Muscle layer of duodenum (tissue), 2 donors: Measurements from ENCODE around the gene AFAP1L1.
"Not testable (repeated sequence)": the region's sequence is repeated elsewhere in the genome, so short reads cannot be mapped to it uniquely, and the experiment has no call there.

Experiments used
- H3K27ac ChIP-seq: one replicate; pipeline ENCODE4 v1.7.0; 2013; ENCODE audit warnings: mild to moderate bottlenecking, low read length
- H3K27me3 ChIP-seq: one replicate; pipeline ENCODE4 v1.7.0; 2013; ENCODE audit warnings: low read depth, mild to moderate bottlenecking, control low read depth, low read length
- H3K36me3 ChIP-seq, 2 donors: one replicate each; pipeline ENCODE4 v1.7.0; 2013; ENCODE audit warnings: low read length in 2 of 2, control low read depth in 1 of 2, mild to moderate bottlenecking in 1 of 2; ENCODE audit not compliant: insufficient read depth in 2 of 2, control insufficient read depth in 1 of 2
- H3K4me1 ChIP-seq, 2 donors: one replicate each; pipeline ENCODE4 v1.7.0; 2013; ENCODE audit warnings: low read length in 2 of 2, mild to moderate bottlenecking in 2 of 2, control low read depth in 1 of 2, moderate library complexity in 1 of 2; ENCODE audit not compliant: insufficient read depth in 2 of 2, control insufficient read depth in 1 of 2
- H3K4me3 ChIP-seq, 2 donors: one replicate each; pipeline ENCODE4 v1.7.0; 2013; ENCODE audit warnings: low read length in 2 of 2, low read depth in 1 of 2, mild to moderate bottlenecking in 1 of 2
- H3K9me3 ChIP-seq, 2 donors: one replicate each; pipeline ENCODE4 v1.7.0; 2013; ENCODE audit warnings: low read length in 2 of 2, control low read depth in 1 of 2, mild to moderate bottlenecking in 1 of 2; ENCODE audit not compliant: control insufficient read depth in 1 of 2
- donor health status: healthy.

Gene AFAP1L1

DNA sequence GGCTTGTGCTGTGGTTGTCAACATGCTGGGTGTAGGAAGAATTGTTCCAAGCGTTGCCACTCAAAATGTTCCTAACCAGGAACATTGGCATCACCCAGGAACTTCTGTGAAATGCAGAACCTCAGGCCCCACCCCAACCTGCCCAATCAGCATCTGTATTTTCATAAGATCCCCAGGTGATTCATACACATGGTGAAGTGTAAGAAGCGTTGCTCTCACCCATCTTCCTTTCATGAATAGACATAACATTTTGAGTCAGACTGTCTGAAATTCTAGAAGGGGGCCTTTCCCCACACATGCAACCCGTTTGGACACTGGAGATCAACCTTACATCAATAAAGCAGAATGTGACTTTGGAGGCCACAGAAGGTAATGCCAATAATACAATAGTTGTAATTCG is 9.3 kb upstream of the AFAP1L1 start:
- H3K9me3 ChIP-seq: no peaks in the 10 kb centered on the region
- H3K4me3 ChIP-seq: no peak overlapping the region
- no peaks in the 10 kb centered on the region for H3K4me1 ChIP-seq
- no peaks in the 10 kb centered on the region for H3K27me3 ChIP-seq
- no peak overlapping the region for H3K27ac ChIP-seq
- no peaks in the 10 kb centered on the region for H3K36me3 ChIP-seq

DNA sequence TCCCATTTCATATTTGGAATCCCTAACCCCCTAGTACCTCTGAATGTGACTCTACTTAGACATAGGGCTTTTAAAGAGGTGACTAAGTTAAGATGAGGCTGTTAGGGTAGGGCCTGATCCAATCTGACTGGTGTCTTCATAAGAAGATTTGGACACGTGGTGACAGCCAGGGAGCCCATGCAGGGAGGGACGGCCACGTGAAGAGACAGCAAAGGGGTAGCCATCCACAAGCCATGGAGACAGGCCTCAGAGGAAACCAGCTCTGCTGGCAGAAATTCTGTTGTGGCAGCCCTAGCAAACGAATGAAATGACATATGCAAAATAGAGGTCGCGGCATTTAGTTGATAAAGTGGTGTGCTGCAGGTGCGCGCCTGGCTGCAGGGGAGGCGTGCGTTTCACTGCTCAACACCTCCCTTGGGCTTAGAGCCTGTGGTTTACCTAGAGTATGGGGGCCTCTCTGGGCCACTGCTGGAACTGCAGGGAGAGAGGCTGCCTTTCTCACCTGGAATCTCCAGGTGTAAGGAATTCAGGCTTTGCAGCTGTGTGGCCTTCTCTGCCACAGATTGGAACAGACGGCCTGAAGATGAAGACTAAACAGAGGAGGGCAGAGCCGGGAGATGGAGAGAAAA is 7.1 kb upstream of the AFAP1L1 start:
- no peaks in the 10 kb centered on the region for H3K4me1 ChIP-seq
- no peaks in the 10 kb centered on the region for H3K36me3 ChIP-seq
- H3K27ac ChIP-seq: no peak overlapping the region
- no peak overlapping the region for H3K4me3 ChIP-seq
- H3K9me3 ChIP-seq: peaks cover 4 to 11% of the 10 kb centered on the region in 2 donors
- no peaks in the 10 kb centered on the region for H3K27me3 ChIP-seq

DNA sequence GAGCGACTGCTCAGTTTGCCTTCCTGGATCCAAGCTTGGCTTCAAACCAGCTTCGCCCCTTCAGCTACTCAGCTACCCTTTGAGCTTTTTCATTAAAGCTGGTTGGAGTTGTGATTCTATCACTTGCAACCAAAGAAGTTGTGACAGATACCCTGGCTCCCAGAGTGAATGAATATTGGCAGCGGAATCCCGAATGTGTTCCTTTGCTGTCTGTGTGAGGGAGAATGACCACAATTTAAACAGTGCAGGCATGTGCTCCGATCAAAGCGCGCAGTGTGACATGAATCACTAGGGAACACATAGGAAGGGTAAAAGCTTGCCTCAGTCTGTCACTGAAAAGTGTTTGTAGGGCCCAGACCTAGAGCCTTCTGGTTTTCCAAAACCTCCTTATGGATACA is 6.6 kb upstream of the AFAP1L1 start:
- H3K27me3 ChIP-seq: no peaks in the 10 kb centered on the region
- peaks cover 4 to 11% of the 10 kb centered on the region in 2 donors for H3K9me3 ChIP-seq
- H3K36me3 ChIP-seq: no peaks in the 10 kb centered on the region
- H3K4me1 ChIP-seq: no peaks in the 10 kb centered on the region
- no peak overlapping the region for H3K27ac ChIP-seq
- no peak overlapping the region for H3K4me3 ChIP-seq

DNA sequence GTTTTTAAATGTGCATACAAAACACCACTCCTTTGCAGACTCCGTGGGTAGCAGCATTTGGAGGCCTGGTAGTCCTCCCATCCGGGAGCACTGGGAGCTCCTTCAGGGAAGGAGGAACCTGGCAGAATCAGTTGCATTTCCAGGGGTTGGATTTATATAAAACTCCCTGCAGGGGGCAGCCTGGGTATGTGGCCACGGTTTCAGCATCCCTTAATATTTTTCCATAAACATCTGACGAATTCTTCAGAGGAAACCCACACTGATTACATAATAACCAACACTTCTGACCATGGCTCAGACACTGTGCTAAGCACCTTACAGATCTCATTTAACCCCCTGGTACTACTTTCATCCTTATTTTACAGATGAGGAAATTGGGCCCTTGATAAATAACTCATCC is 6.1 kb upstream of the AFAP1L1 start:
- Histone ChIP-seq H3K36me3 (no peaks in the 10 kb centered on the region), H3K4me1 (no peaks in the 10 kb centered on the region), H3K27me3 (no peaks in the 10 kb centered on the region), H3K9me3 (peaks cover 4 to 11% of the 10 kb centered on the region in 2 donors), H3K27ac (no peak overlapping the region), H3K4me3 (no peak overlapping the region)

DNA sequence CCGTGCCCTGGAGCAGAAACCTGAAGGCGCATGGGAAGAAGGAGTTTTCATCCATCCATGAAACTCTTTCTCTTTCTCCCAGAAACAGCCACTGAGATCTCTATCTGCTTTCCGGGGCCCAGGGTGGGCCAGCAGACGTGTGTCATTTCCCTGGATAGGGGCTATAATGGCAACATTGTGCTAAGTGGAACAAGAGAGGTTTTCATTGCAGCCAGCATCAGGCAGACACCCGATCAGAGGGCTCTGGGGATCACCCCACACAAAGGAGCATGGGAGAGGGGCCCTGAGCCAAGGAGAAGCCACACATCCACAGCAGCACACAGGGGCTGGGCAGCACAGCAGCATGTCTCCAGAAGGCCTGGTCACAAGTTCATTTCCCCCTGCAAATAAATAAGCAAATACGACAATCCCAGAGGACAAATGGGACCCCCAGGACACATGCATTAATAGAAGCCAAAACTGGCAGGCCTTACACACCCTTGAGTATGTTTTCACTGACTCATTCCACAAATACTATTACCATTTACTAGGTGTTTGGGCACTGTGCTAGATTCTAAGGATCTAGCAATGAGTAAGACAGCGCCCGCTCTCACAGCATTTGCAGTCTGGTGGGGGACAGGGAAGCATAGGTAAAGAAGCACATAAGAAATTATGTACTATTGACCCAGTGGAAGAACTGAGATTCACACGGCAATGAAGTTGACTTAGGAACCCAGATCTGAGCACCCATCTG is 4.3 kb upstream of the AFAP1L1 start:
- Histone ChIP-seq H3K27ac (no peak overlapping the region), H3K9me3 (peaks cover 4 to 11% of the 10 kb centered on the region in 2 donors), H3K4me1 (peaks cover 0 to 5% of the 10 kb centered on the region in 2 donors), H3K4me3 (no peak overlapping the region), H3K36me3 (no peaks in the 10 kb centered on the region), H3K27me3 (no peaks in the 10 kb centered on the region)

DNA sequence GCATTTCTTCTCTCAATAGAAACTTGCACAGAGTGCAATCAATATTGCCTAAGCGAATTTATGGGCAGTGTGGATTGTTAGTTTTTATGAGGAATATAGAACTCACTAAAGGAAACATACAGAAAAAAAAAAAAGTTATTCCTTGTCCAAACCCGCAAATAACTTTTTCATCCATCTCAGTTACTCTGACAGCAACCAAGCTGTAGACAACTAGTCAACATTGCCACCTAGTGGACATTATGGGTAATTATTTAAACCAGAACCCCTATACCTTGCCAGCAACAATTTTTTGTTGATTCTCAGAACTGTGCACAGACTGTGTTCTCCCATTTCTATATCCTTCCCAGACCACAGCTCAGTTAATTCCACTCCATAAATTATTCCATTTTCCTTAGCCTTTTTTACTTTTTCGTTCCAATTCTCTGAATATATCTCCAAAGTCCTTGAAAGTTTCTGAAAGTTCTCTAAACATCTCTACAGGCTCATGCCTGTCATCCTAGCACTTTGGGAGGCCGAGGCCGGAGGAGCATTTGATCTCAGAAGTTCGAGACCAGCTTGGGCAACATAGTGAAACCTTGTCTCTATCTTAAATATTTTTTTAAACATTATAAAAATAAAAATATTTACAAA is 2.6 kb upstream of the AFAP1L1 start:
- Histone ChIP-seq H3K4me3 (no peak overlapping the region), H3K36me3 (no peaks in the 10 kb centered on the region), H3K9me3 (peaks cover 4 to 11% of the 10 kb centered on the region in 2 donors), H3K27me3 (no peaks in the 10 kb centered on the region), H3K27ac (no peak overlapping the region), H3K4me1 (peaks cover 0 to 5% of the 10 kb centered on the region in 2 donors)

DNA sequence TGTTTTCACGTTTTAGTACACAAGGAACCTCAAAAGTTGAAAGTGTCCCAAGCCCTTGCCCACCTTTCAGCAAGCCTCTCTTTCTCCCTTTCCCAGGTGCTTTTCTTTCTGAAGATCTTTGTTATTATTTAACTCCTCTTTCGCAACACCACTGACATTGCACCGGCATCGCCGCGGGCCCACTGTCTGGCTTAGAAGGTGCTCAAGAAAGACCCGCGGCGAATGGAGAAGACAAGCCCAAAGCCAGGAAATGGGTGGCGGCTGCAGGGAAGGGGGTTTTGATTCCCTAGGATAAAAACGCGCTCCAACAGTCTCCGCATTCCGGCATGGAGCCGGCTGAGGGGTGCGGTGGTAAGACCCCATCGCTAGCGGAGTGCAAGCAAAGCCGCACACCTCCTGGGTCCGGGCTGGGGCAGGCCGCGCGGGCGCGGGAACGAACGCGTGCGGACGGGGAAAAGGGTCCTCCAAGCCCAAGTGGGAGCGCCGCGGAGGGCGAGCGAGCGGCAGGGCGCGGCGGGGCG is 404 bp upstream of the AFAP1L1 start:
- Histone ChIP-seq H3K4me3 (peak overlapping the region; percentile 45 to 79), H3K36me3 (no peaks in the 10 kb centered on the region), H3K27me3 (no peaks in the 10 kb centered on the region), H3K27ac (no peak overlapping the region), H3K4me1 (peaks cover 0 to 5% of the 10 kb centered on the region in 2 donors), H3K9me3 (peaks cover 4 to 11% of the 10 kb centered on the region in 2 donors)

DNA sequence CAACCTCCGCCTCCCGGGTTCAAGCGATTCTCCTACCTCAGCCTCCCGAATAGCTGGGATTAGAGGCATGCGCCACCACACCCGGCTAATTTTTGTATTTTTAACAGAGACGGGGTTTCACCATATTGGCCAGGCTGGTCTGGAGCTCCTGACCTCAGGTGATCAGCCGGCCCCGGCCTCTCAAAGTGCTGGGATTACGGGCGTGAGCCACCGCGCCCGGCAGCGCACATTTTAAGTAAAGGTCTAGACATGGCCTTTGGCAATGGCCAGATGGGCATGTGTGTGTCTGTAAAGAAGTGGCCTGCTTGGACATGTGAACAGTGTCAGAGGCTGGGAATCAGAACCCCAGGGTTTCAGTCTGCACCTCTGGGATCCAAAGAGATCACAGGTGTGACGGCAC is 1.1 kb downstream of the AFAP1L1 start:
- Histone ChIP-seq H3K4me3 (peak overlapping the region in 1 of 2 donors; percentile 79), H3K9me3 (peaks cover 4 to 11% of the 10 kb centered on the region in 2 donors)
- H3K27me3 ChIP-seq, H3K4me1 ChIP-seq, H3K27ac ChIP-seq, H3K36me3 ChIP-seq: not testable (repeated sequence)

DNA sequence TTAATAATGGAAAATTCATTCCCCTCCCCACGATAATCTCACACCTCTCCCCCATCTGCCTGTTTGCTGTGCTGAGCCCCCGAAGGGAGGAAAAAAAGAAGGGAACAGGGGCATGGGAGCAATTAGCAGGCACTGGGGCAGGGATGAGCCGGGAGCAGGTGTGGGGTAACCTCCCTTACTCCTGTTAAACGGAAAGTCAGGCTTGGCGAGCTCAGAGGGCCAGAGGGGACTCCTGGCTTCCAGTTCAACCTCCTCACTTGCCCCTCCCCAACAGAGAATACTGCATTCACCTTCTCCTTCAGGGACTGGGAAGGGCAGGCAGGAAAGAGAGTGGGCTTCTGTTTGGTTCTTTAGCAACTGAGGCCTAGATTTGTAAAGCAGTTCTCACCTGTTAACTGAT is 1.6 kb downstream of the AFAP1L1 start:
- no peak overlapping the region for H3K27ac ChIP-seq
- peaks cover 4 to 8% of the 10 kb centered on the region in 2 donors for H3K9me3 ChIP-seq
- no peaks in the 10 kb centered on the region for H3K36me3 ChIP-seq
- H3K4me3 ChIP-seq: no peak overlapping the region
- H3K4me1 ChIP-seq: peaks cover 0 to 5% of the 10 kb centered on the region in 2 donors
- H3K27me3 ChIP-seq: no peaks in the 10 kb centered on the region

DNA sequence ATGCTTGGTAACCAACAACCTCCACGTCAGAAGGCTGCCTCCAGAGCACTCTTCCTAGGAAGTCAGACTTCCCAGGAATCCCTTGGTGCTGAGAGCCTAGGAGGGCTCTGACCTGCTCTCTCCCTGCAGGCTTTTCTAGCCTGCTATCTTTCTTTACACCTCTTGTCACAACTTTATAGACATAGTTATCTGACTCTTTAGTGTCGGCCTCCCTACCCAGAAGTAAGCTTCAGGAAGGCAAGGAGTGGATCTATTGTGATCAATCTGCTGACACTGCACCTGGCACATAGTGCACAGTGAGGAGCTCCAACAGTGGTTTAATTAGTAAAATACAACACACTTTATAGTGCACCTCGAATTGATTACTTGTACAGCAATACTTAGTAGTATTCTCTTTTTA is 2.3 kb downstream of the AFAP1L1 start:
- H3K27me3 ChIP-seq: no peaks in the 10 kb centered on the region
- H3K36me3 ChIP-seq: no peaks in the 10 kb centered on the region
- no peak overlapping the region for H3K4me3 ChIP-seq
- H3K9me3 ChIP-seq: peaks cover under 1 to 3% of the 10 kb centered on the region in 2 donors
- peaks cover 0 to 5% of the 10 kb centered on the region in 2 donors for H3K4me1 ChIP-seq
- no peak overlapping the region for H3K27ac ChIP-seq

DNA sequence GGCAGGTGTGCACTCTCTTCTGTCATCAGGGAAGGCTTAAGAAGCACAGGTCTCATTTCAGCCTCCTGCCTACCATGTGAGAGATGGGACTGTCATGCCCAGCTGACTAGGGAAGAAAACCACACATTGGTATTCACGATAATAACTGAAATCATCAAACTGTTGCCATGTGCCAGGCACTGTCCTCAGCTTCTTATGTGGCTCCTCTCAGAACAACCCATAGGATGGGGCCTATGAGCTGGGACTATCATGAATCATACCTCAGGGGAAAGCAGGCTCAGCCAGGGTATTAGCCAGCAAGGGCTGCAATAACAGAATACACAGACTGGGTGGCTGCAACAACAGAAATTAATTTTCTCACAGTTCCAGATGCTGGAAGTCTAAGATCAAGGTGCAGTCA is 3.3 kb downstream of the AFAP1L1 start:
- Histone ChIP-seq H3K4me3 (no peak overlapping the region), H3K9me3 (no peaks in the 10 kb centered on the region), H3K36me3 (no peaks in the 10 kb centered on the region), H3K27ac (no peak overlapping the region), H3K4me1 (peaks cover 0 to 5% of the 10 kb centered on the region in 2 donors), H3K27me3 (no peaks in the 10 kb centered on the region)
